HG03460 (cell line): ENCODE results near the gene FCN2.
"Not testable (repeated sequence)": the region's sequence is repeated elsewhere in the genome, so short reads cannot be mapped to it uniquely, and the experiment has no call there.

Experiments used
- ATAC-seq: cut with Tn5 transposase; IDR thresholded peaks from one replicate; pipeline ENCODE4 v1.9.1; 2021; ENCODE audit not compliant: unreplicated experiment

Gene FCN2

GRCh38 chr9:134847138-134847537, 33.5 kb upstream of the FCN2 start:
- no peak for ATAC-seq

- no peak for ATAC-seq
Measured at GRCh38 chr9:134847752-134848432, 32.7 kb upstream of the FCN2 start.

- ATAC-seq, result no peak
Measured at GRCh38 chr9:134848504-134848903, 32.1 kb upstream of the FCN2 start.

- no peak for ATAC-seq
Measured at GRCh38 chr9:134850611-134851010, 30.0 kb upstream of the FCN2 start.

- no peak for ATAC-seq
Measured at GRCh38 chr9:134851020-134851419, 29.6 kb upstream of the FCN2 start.

- no peak for ATAC-seq
Measured at GRCh38 chr9:134852906-134853654, 27.5 kb upstream of the FCN2 start.

GRCh38 chr9:134853893-134854292, 26.7 kb upstream of the FCN2 start:
- ATAC-seq, result no peak

GRCh38 chr9:134854541-134854981, 26.0 kb upstream of the FCN2 start:
- no peak for ATAC-seq

- no peak for ATAC-seq
Measured at GRCh38 chr9:134855231-134855899, 25.2 kb upstream of the FCN2 start.

- ATAC-seq, result no peak
Measured at GRCh38 chr9:134855900-134856377, 24.7 kb upstream of the FCN2 start.

- ATAC-seq, result not testable (repeated sequence)
Measured at GRCh38 chr9:134857451-134857850, 23.2 kb upstream of the FCN2 start.

- peak; percentile 81 for ATAC-seq
Measured at GRCh38 chr9:134858051-134858841, 22.4 kb upstream of the FCN2 start.

- ATAC-seq, result no peak
Measured at GRCh38 chr9:134860510-134860909, 20.1 kb upstream of the FCN2 start.

GRCh38 chr9:134861595-134862334, 18.8 kb upstream of the FCN2 start:
- no peak for ATAC-seq

GRCh38 chr9:134863306-134863902, 17.2 kb upstream of the FCN2 start:
- ATAC-seq, result no peak

- no peak for ATAC-seq
Measured at GRCh38 chr9:134863941-134864820, 16.4 kb upstream of the FCN2 start.

GRCh38 chr9:134864821-134865190, 15.8 kb upstream of the FCN2 start:
- no peak for ATAC-seq

- ATAC-seq, result no peak
Measured at GRCh38 chr9:134867917-134868750, 12.5 kb upstream of the FCN2 start.
